WTC11 (cell line): ENCODE results near the gene ITPR1. TPM values are rescaled to one million over a fixed set of nuclear protein-coding genes. Genes with fewer than 3 reads are reported as not detected.

Experiments used
- ATAC-seq: fragments of 200-7000 bp; cut with Tn5 transposase; 2 replicates; pipeline ENCODE4 v1.10.0; 2021; ENCODE audit warnings: mild to moderate bottlenecking, moderate library complexity
- CTCF ChIA-PET: fragments of 300-600 bp; sonication (Branson Sonifier 250); formaldehyde crosslinking; loops from one replicate; lab custom pipeline; 2021; ENCODE audit warnings: antibody characterized with exemption; lab: Charles Lee
- POLR2A ChIA-PET: fragments of 350-600 bp; sonication (Branson Sonifier 250); formaldehyde crosslinking; loops from one replicate; lab custom pipeline; 2021; ENCODE audit warnings: antibody characterized with exemption; lab: Charles Lee
- DNase-seq: peaks from one replicate; pipeline ENCODE4 v3.0.0; 2021; ENCODE audit warnings: low spot score
- H3K27ac Mint-ChIP-seq: 2 replicates; pipeline ENCODE4 v1.8.0; 2021; ENCODE audit warnings: mixed read lengths
- H3K27me3 Mint-ChIP-seq: 2 replicates; pipeline ENCODE4 v1.8.0; 2021; ENCODE audit warnings: low read depth, mild to moderate bottlenecking, moderate library complexity, mixed read lengths
- H3K36me3 Mint-ChIP-seq: 2 replicates; pipeline ENCODE4 v1.8.0; 2021; ENCODE audit warnings: mixed read lengths
- H3K4me1 Mint-ChIP-seq: 2 replicates; pipeline ENCODE4 v1.8.0; 2022; ENCODE audit warnings: mixed read lengths
- H3K4me3 Mint-ChIP-seq: 2 replicates; pipeline ENCODE4 v1.8.0; 2021; ENCODE audit warnings: mild to moderate bottlenecking, moderate library complexity, mixed read lengths
- H3K9me3 Mint-ChIP-seq: 2 replicates; pipeline ENCODE4 v1.8.0; 2021; ENCODE audit warnings: mixed read lengths
- AR ChIP-seq: fragments of 250-450 bp; sonication (Bioruptor Pico); IDR thresholded peaks from 2 replicates; pipeline ENCODE4 v1.9.0; 2021; ENCODE audit warnings: mild to moderate bottlenecking
- ATF2 ChIP-seq: sonication (generic); formaldehyde crosslinking; IDR thresholded peaks from 2 replicates; pipeline ENCODE4 v1.8.1; 2022; ENCODE audit warnings: low read depth, missing genetic modification reagents, borderline replicate concordance
- CDX4 ChIP-seq: fragments of 250-450 bp; sonication (Bioruptor Pico); IDR thresholded peaks from 2 replicates; pipeline ENCODE4 v1.9.0; 2021; ENCODE audit warnings: moderate library complexity, mild to moderate bottlenecking, inconsistent platforms, borderline replicate concordance
- CREB1 ChIP-seq: sonication (generic); formaldehyde crosslinking; IDR thresholded peaks from 2 replicates; pipeline ENCODE4 v1.8.0; 2023; ENCODE audit warnings: mild to moderate bottlenecking, missing genetic modification reagents
- E2F1 ChIP-seq: sonication (generic); formaldehyde crosslinking; IDR thresholded peaks from 2 replicates; pipeline ENCODE4 v1.8.0; 2022; ENCODE audit warnings: mild to moderate bottlenecking, missing genetic modification reagents
- FOXK1 ChIP-seq: sonication (generic); formaldehyde crosslinking; IDR thresholded peaks from 2 replicates; pipeline ENCODE4 v1.8.0; 2022; ENCODE audit warnings: mild to moderate bottlenecking, moderate library complexity, missing genetic modification reagents
- FOXP1 ChIP-seq: sonication (generic); formaldehyde crosslinking; IDR thresholded peaks from 2 replicates; pipeline ENCODE4 v1.8.0; 2022; ENCODE audit warnings: missing genetic modification reagents, mild to moderate bottlenecking, moderate library complexity, borderline replicate concordance
- KAT7 ChIP-seq: sonication (generic); formaldehyde crosslinking; IDR thresholded peaks from 2 replicates; pipeline ENCODE4 v1.8.1; 2023; ENCODE audit warnings: missing genetic modification reagents, mild to moderate bottlenecking, borderline replicate concordance
- MXD4 ChIP-seq: fragments of 250-450 bp; sonication (Bioruptor Pico); IDR thresholded peaks from 2 replicates; pipeline ENCODE4 v1.8.0; 2021; ENCODE audit warnings: mild to moderate bottlenecking, moderate library complexity, borderline replicate concordance
- NFATC4 ChIP-seq: fragments of 250-450 bp; sonication (Bioruptor Pico); IDR thresholded peaks from 2 replicates; pipeline ENCODE4 v1.9.0; 2021; ENCODE audit warnings: mild to moderate bottlenecking
- NR3C1 ChIP-seq: sonication (generic); formaldehyde crosslinking; conservative IDR thresholded peaks from 2 replicates; pipeline ENCODE4 v1.8.1; 2023; ENCODE audit warnings: low read depth, mild to moderate bottlenecking, missing genetic modification reagents
- RELA ChIP-seq: sonication (generic); formaldehyde crosslinking; IDR thresholded peaks from 2 replicates; pipeline ENCODE4 v1.8.1; 2022; ENCODE audit warnings: missing genetic modification reagents, mild to moderate bottlenecking, borderline replicate concordance
- RORB ChIP-seq: fragments of 250-450 bp; sonication (Bioruptor Pico); IDR thresholded peaks from 2 replicates; pipeline ENCODE4 v1.9.0; 2021; ENCODE audit warnings: mild to moderate bottlenecking
- SMAD4 ChIP-seq: sonication (generic); formaldehyde crosslinking; IDR thresholded peaks from 2 replicates; pipeline ENCODE4 v1.8.0; 2022; ENCODE audit warnings: mild to moderate bottlenecking, missing genetic modification reagents
- SOX15 ChIP-seq: fragments of 250-450 bp; sonication (Bioruptor Pico); IDR thresholded peaks from 2 replicates; pipeline ENCODE4 v1.9.0; 2021; ENCODE audit warnings: mild to moderate bottlenecking
- TCF7 ChIP-seq: sonication (generic); formaldehyde crosslinking; IDR thresholded peaks from 2 replicates; pipeline ENCODE4 v1.8.0; 2022; ENCODE audit warnings: mild to moderate bottlenecking, low read depth, missing genetic modification reagents, moderate library complexity
- TEAD1 ChIP-seq: sonication (generic); formaldehyde crosslinking; IDR thresholded peaks from 2 replicates; pipeline ENCODE4 v1.8.0; 2022; ENCODE audit warnings: mild to moderate bottlenecking, missing genetic modification reagents
- ZBTB43 ChIP-seq: sonication (generic); formaldehyde crosslinking; IDR thresholded peaks from 2 replicates; pipeline ENCODE4 v1.8.1; 2023; ENCODE audit warnings: mild to moderate bottlenecking, missing genetic modification reagents
- ZNF138 ChIP-seq: sonication (generic); formaldehyde crosslinking; conservative IDR thresholded peaks from 2 replicates; pipeline ENCODE4 v1.8.1; 2022; ENCODE audit warnings: mild to moderate bottlenecking, moderate library complexity, missing genetic modification reagents
- ZNF219 ChIP-seq: sonication (generic); formaldehyde crosslinking; IDR thresholded peaks from 2 replicates; pipeline ENCODE4 v1.8.0; 2023; ENCODE audit warnings: missing genetic modification reagents, mild to moderate bottlenecking, borderline replicate concordance
- ZNF232 ChIP-seq: sonication (generic); formaldehyde crosslinking; IDR thresholded peaks from 2 replicates; pipeline ENCODE4 v1.8.0; 2022; ENCODE audit warnings: mild to moderate bottlenecking, missing genetic modification reagents
- ZNF396 ChIP-seq: fragments of 250-450 bp; sonication (Bioruptor Pico); IDR thresholded peaks from 2 replicates; pipeline ENCODE4 v1.8.0; 2021; ENCODE audit warnings: mild to moderate bottlenecking, moderate library complexity, borderline replicate concordance
- total RNA-seq: library from RNA; stranded (reverse); gene quantifications from 3 replicates; pipeline ENCODE4 v1.2.3, GENCODE V29; 2021

Gene ITPR1
- total RNA-seq, 1 experiment from 2014 or later: 11.8 TPM

- peaks cover 3% of the 10 kb centered on the region for H3K9me3 Mint-ChIP-seq
- peaks cover 42% of the 10 kb centered on the region for H3K4me1 Mint-ChIP-seq
- ChIA-PET POLR2A (no interaction called here), CTCF (interaction anchor here (0.9 to 1.2 kb wide), 2 partner anchors 23 to 102 kb away, joined by 3 read pairs; no protein-coding TSS in a partner anchor)
- DNase-seq (no peak), ATAC-seq (no peak)
- no peak overlapping the region for H3K27ac Mint-ChIP-seq
- H3K4me3 Mint-ChIP-seq: no peak overlapping the region
- no peaks in the 10 kb centered on the region for H3K27me3 Mint-ChIP-seq
- H3K36me3 Mint-ChIP-seq: peaks cover 3% of the 10 kb centered on the region; the same call in 1 of the 2 replicates
- no peak for TF ChIP-seq FOXP1 (CRISPR knock-in tag)
- TF ChIP-seq NR3C1 (CRISPR knock-in tag): no peak
- no peak for TF ChIP-seq SMAD4 (CRISPR knock-in tag)
- no peak for TF ChIP-seq ZNF232 (CRISPR knock-in tag)
- TF ChIP-seq ATF2 (CRISPR knock-in tag): no peak
- no peak for TF ChIP-seq TCF7 (CRISPR knock-in tag)
- TF ChIP-seq ZBTB43 (CRISPR knock-in tag): no peak
- no peak for TF ChIP-seq ZNF138 (CRISPR knock-in tag)
These were observed 242.1 kb downstream of the ITPR1 start for GRCh38 chr3:4735243-4735642.

GRCh38 chr3:4736284-4736861 lies 243.2 kb downstream of the ITPR1 start:
- Mint-ChIP-seq H3K27ac (no peak overlapping the region), H3K4me1 (peaks cover 32% of the 10 kb centered on the region), H3K4me3 (no peak overlapping the region), H3K9me3 (peaks cover 3% of the 10 kb centered on the region), H3K27me3 (no peaks in the 10 kb centered on the region), H3K36me3 (peaks cover 3% of the 10 kb centered on the region; the same call in 1 of the 2 replicates)
- CTCF ChIA-PET: no interaction called here
- POLR2A ChIA-PET: no interaction called here
- no peak for TF ChIP-seq KAT7 (CRISPR knock-in tag)
- TF ChIP-seq AR (CRISPR knock-in tag): no peak
- no peak for TF ChIP-seq NFATC4 (CRISPR knock-in tag)
- no peak for TF ChIP-seq CREB1 (CRISPR knock-in tag)
- DNase-seq: no peak
- no peak for ATAC-seq

- H3K27me3 Mint-ChIP-seq: no peaks in the 10 kb centered on the region
- ChIA-PET POLR2A (no interaction called here), CTCF (no interaction called here)
- peaks cover 3% of the 10 kb centered on the region for H3K9me3 Mint-ChIP-seq
- peaks cover 9% of the 10 kb centered on the region for H3K4me1 Mint-ChIP-seq
- H3K36me3 Mint-ChIP-seq: peaks cover 3% of the 10 kb centered on the region; the same call in 1 of the 2 replicates
- DNase-seq: no peak
- H3K27ac Mint-ChIP-seq: no peak overlapping the region
- H3K4me3 Mint-ChIP-seq: no peak overlapping the region
- no peak for ATAC-seq
- TF ChIP-seq TEAD1 (CRISPR knock-in tag) (no peak), MXD4 (CRISPR knock-in tag) (no peak), E2F1 (CRISPR knock-in tag) (no peak), ZBTB43 (CRISPR knock-in tag) (no peak), FOXK1 (CRISPR knock-in tag) (no peak), ZNF219 (CRISPR knock-in tag) (no peak), ZNF396 (CRISPR knock-in tag) (no peak), RORB (no peak), SOX15 (CRISPR knock-in tag) (no peak), NR3C1 (CRISPR knock-in tag) (no peak), CDX4 (CRISPR knock-in tag) (no peak), RELA (CRISPR knock-in tag) (no peak), CREB1 (CRISPR knock-in tag) (no peak)
These were observed 245.7 kb downstream of the ITPR1 start for GRCh38 chr3:4738737-4739274.
